Activated CD4-positive, alpha-beta T cell treated with anti-CD3 and anti-CD28 coated beads for 4 hours (primary cell): ENCODE data around the gene CCDC107.

Source experiments
- DNase-seq, 2 donors: peaks; one replicate each; pipeline ENCODE4 v3.0.0-alpha.2; 2020

CCDC107 gene

DNA sequence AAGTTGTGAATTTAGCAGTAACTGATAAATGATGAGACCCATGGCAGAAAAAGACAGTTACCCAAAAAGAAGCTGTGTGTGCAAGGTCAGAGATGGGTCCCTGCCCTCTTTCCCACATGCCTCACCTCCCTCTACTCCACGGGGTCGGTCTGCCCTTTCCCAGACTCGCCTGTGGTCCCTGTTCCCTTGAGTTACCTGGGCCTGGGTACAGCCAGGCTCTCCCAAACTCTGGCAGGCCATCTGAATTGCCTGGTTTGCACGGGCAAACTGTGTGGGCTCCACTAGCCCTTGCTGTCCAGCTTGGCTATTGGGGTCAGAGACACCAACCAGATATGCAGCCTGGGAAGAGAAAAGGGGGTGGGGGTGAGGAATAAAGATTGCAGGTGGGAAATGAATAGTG is 50.1 kb downstream of the CCDC107 start:
- DNase-seq: no peak

DNA sequence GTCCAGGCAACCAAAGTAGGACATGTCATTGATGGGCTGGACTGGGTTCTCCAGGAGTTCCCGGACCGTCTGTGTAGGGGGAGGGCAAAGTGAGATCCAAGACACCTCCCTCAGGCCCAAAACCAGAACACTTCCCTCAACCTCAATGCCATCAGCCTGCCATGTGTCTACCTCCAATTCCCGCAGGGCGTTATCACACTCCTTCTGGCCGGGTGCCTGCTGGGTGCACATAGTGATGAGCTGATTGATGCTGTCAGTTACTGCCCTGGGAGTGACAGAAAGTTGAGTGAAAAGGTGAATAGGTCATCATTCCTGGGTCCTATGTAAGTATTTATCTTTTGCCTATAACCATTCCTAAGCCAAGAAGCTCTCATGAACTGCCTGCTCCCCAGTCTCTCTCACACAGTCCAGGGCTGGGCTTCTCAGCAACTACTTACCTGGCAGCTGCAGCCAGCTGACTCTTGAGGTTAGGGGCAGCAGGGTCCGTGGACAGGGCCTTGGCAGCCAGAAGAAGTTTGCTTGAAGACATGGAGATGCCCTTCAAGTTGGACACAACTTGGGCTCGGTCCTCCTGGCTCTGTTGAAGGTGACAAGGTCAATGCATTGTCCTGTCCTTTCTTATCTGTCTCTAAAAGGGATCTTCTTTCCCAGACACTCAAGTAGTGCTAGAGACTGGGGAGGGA is 52.9 kb downstream of the CCDC107 start:
- DNase-seq: no peak
